ENCODE data around the gene RAB39A. TPM values are rescaled to one million over a fixed set of nuclear protein-coding genes. Genes with fewer than 3 reads are reported as not detected.

The RAB39A gene
- total and polyA plus RNA-seq, 9 of the 15 experiments (the other 6 are each of a cell fraction or from before 2014, with no cell fraction given) = not detected

Other genes with a start within 250 kb of the RAB39A start
- gene SLN, start 216.4 kb upstream of the RAB39A start, total RNA-seq (2014; rRNA removed) = not detected in 2 replicates
- not detected in 2 replicates for gene SLN, start 216.4 kb upstream of the RAB39A start, total RNA-seq (2014; rRNA removed; fragmentation: Illumina TruSeq; extraction: Trizol)
- not detected in 2 replicates for gene SLN, start 216.4 kb upstream of the RAB39A start, total RNA-seq (2015; rRNA removed; fragmentation: Illumina TruSeq; extraction: Trizol)
- gene SLN, start 216.4 kb upstream of the RAB39A start, total RNA-seq (2021) = not detected in 2 replicates
- gene SLN, start 216.4 kb upstream of the RAB39A start, polyA plus RNA-seq (2011; rRNA removed) = not detected in 2 replicates
- not detected in 2 replicates for gene SLN, start 216.4 kb upstream of the RAB39A start, polyA plus RNA-seq (2014; fragmentation: Illumina TruSeq; extraction: Trizol)
- not detected for gene SLN, start 216.4 kb upstream of the RAB39A start, polyA plus RNA-seq (2014; fragmentation: Nextera tagmentation; extraction: Ambion mirVana)
- gene SLN, start 216.4 kb upstream of the RAB39A start, polyA plus RNA-seq (2014; rRNA removed) = not detected in 2 replicates
- gene SLC35F2, start 69.7 kb upstream of the RAB39A start, total RNA-seq (2014; rRNA removed) = 50.5 and 55.6 TPM in 2 replicates
- 63.9 and 71.7 TPM in 2 replicates for gene SLC35F2, start 69.7 kb upstream of the RAB39A start, total RNA-seq (2014; rRNA removed; fragmentation: Illumina TruSeq; extraction: Trizol)
- gene SLC35F2, start 69.7 kb upstream of the RAB39A start, total RNA-seq (2015; rRNA removed; fragmentation: Illumina TruSeq; extraction: Trizol) = 54.6 and 54.9 TPM in 2 replicates
- gene SLC35F2, start 69.7 kb upstream of the RAB39A start, total RNA-seq (2021) = 53.3 and 53.4 TPM in 2 replicates
- 33.6 and 47.6 TPM in 2 replicates for gene SLC35F2, start 69.7 kb upstream of the RAB39A start, polyA plus RNA-seq (2011; rRNA removed)
- gene SLC35F2, start 69.7 kb upstream of the RAB39A start, polyA plus RNA-seq (2014; fragmentation: Illumina TruSeq; extraction: Trizol) = 55.0 and 58.6 TPM in 2 replicates
- gene SLC35F2, start 69.7 kb upstream of the RAB39A start, polyA plus RNA-seq (2014; fragmentation: Nextera tagmentation; extraction: Ambion mirVana) = 10 to 100 TPM; 28.6 to 38.3 TPM
- gene SLC35F2, start 69.7 kb upstream of the RAB39A start, polyA plus RNA-seq (2014; rRNA removed) = 37.8 and 45.0 TPM in 2 replicates
- gene CUL5, start 80.5 kb downstream of the RAB39A start, total RNA-seq (2014; rRNA removed) = 23.0 and 27.3 TPM in 2 replicates
- gene CUL5, start 80.5 kb downstream of the RAB39A start, total RNA-seq (2014; rRNA removed; fragmentation: Illumina TruSeq; extraction: Trizol) = 38.0 and 44.8 TPM in 2 replicates
- gene CUL5, start 80.5 kb downstream of the RAB39A start, total RNA-seq (2015; rRNA removed; fragmentation: Illumina TruSeq; extraction: Trizol) = 29.4 and 34.1 TPM in 2 replicates
- gene CUL5, start 80.5 kb downstream of the RAB39A start, total RNA-seq (2021) = 44.9 and 45.9 TPM in 2 replicates
- 17.5 and 23.8 TPM in 2 replicates for gene CUL5, start 80.5 kb downstream of the RAB39A start, polyA plus RNA-seq (2011; rRNA removed)
- gene CUL5, start 80.5 kb downstream of the RAB39A start, polyA plus RNA-seq (2014; fragmentation: Illumina TruSeq; extraction: Trizol) = 20.5 and 22.5 TPM in 2 replicates
- gene CUL5, start 80.5 kb downstream of the RAB39A start, polyA plus RNA-seq (2014; fragmentation: Nextera tagmentation; extraction: Ambion mirVana) = 10 to 100 TPM; 14.3 to 16.3 TPM
- gene CUL5, start 80.5 kb downstream of the RAB39A start, polyA plus RNA-seq (2014; rRNA removed) = 15.3 and 17.5 TPM in 2 replicates
- 110 and 116 TPM in 2 replicates for gene ACAT1, start 193.1 kb downstream of the RAB39A start, total RNA-seq (2014; rRNA removed)
- gene ACAT1, start 193.1 kb downstream of the RAB39A start, total RNA-seq (2014; rRNA removed; fragmentation: Illumina TruSeq; extraction: Trizol) = 115 TPM in 2 replicates
- gene ACAT1, start 193.1 kb downstream of the RAB39A start, total RNA-seq (2015; rRNA removed; fragmentation: Illumina TruSeq; extraction: Trizol) = 95.9 and 104 TPM in 2 replicates
- gene ACAT1, start 193.1 kb downstream of the RAB39A start, total RNA-seq (2021) = 65.1 and 80.2 TPM in 2 replicates
- 166 and 204 TPM in 2 replicates for gene ACAT1, start 193.1 kb downstream of the RAB39A start, polyA plus RNA-seq (2011; rRNA removed)
- gene ACAT1, start 193.1 kb downstream of the RAB39A start, polyA plus RNA-seq (2014; fragmentation: Illumina TruSeq; extraction: Trizol) = 95.4 and 102 TPM in 2 replicates
- 100 to 1,000 TPM in 1 of 2 experiments, 10 to 100 TPM in 1; 74.0 to 100 TPM for gene ACAT1, start 193.1 kb downstream of the RAB39A start, polyA plus RNA-seq (2014; fragmentation: Nextera tagmentation; extraction: Ambion mirVana)
- gene ACAT1, start 193.1 kb downstream of the RAB39A start, polyA plus RNA-seq (2014; rRNA removed) = 118 and 140 TPM in 2 replicates